ENCODE results near the gene DDX20. TPM values are rescaled to one million over a fixed set of nuclear protein-coding genes. Genes with fewer than 3 reads are reported as not detected.

DDX20 gene
- total RNA-seq, 1 donor from 2014 or later, result 5.9 TPM

DNA sequence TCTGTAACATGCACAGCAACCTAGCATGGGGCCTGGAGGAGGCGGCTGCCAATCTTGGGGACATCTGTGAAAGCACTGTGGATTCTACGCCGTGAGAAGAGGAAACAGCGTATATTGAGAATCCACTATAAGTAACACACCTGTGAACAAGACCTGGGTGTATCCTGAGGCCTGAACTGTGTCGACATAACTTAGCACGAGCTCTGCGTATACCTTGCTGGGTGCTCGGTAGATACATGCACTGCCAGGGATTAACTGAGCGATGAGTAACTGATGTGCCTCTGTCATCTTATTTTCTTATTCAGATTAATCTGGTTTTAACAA is 58.6 kb downstream of the DDX20 start:
- DNase-seq, result no peak
- no peak overlapping the region for H3K4me3 ChIP-seq
- no peaks in the 10 kb centered on the region for H3K9me3 ChIP-seq (replicated peaks)
- no peaks in the 10 kb centered on the region for H3K27me3 ChIP-seq (ENCODE audit: low read depth)
- TF ChIP-seq, protein P1, sequence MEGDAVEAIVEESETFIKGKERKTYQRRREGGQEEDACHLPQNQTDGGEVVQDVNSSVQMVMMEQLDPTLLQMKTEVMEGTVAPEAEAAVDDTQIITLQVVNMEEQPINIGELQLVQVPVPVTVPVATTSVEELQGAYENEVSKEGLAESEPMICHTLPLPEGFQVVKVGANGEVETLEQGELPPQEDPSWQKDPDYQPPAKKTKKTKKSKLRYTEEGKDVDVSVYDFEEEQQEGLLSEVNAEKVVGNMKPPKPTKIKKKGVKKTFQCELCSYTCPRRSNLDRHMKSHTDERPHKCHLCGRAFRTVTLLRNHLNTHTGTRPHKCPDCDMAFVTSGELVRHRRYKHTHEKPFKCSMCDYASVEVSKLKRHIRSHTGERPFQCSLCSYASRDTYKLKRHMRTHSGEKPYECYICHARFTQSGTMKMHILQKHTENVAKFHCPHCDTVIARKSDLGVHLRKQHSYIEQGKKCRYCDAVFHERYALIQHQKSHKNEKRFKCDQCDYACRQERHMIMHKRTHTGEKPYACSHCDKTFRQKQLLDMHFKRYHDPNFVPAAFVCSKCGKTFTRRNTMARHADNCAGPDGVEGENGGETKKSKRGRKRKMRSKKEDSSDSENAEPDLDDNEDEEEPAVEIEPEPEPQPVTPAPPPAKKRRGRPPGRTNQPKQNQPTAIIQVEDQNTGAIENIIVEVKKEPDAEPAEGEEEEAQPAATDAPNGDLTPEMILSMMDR (IDR thresholded peaks at IDR 0.05; ENCODE audit: borderline replicate concordance), result no peak
- no peak overlapping the region for H3K27ac ChIP-seq (replicated peaks)
- H3K4me1 ChIP-seq, result peaks cover 7% of the 10 kb centered on the region
- intact Hi-C loops (cut with micrococcal nuclease), result no loop called here
- no peaks in the 10 kb centered on the region for H3K36me3 ChIP-seq

DNA sequence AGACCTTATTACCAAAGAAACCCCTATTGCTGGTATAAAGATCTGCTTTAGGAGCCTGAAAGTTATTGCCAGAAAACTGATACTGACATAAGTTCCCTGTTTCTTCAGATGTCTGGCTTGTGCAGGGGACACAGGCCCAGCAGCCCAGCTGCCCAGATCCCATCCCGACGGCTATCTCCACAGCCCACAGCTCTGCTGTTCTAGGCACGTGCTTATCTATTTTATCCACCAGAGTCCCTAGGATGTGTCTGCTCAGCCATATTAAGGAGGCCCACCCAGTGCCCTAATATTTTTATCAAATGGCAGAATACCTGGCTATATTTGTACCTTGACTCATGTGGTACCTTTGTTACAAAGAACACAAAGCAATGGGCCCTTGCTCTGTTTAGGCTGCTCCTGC is 58.9 kb downstream of the DDX20 start:
- H3K4me1 ChIP-seq, result peaks cover 7% of the 10 kb centered on the region
- intact Hi-C loops (cut with micrococcal nuclease), result no loop called here
- no peak overlapping the region for H3K4me3 ChIP-seq
- no peaks in the 10 kb centered on the region for H3K36me3 ChIP-seq
- no peak for DNase-seq
- TF ChIP-seq, protein P1 (IDR thresholded peaks at IDR 0.05; ENCODE audit: borderline replicate concordance), result no peak
- no peaks in the 10 kb centered on the region for H3K27me3 ChIP-seq (ENCODE audit: low read depth)
- H3K9me3 ChIP-seq (replicated peaks), result no peaks in the 10 kb centered on the region
- no peak overlapping the region for H3K27ac ChIP-seq (replicated peaks)

Other genes starting within 250 kb of the DDX20 start
- gene RAP1A, start 136.1 kb upstream of the DDX20 start, total RNA-seq, result 112 TPM
- 24.3 TPM for gene INKA2, start 16.5 kb upstream of the DDX20 start, total RNA-seq
- gene KCND3, start 233.8 kb downstream of the DDX20 start, total RNA-seq, result 19.2 TPM